IPS-11a (cell line): ENCODE results near the gene TCF4.

Experiments
- H3K4me3 ChIP-seq: one replicate; pipeline ENCODE4 v1.5.1; 2013; ENCODE audit warnings: low read depth, low read length, control low read depth

The TCF4 gene

DNA sequence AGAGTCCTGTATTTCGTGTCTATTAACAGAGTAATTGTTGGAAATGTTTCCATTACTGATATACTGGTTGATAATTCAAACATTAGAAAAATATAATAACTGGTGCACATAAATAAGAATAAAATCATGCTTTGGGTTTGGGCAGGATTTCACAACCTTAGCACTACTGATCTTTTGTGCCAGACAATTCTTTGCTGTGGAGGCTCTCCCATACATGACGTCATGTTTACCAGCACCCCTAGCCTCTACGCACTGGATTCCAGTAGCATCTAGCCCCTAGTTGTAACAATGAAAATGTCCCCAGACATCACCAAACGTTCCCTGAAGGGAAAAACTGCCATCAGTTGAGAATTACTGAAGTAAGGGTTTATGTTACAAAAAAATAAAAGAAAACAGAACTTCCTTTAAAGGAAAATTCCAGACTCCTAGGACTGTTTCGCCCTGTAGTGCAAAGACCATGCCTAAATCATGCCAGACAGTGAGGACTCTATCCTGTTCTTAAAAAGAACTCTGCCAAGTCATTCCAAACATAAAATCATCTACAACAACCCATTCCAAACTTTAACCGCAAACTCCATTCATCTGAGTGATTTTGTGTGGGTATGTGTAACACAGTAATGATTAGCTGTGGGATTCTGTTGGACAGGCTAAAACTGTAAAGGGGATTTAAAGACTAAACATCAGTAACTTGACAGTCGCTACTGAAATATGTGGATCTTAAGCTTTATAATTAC, 315.3 kb downstream of the TCF4 start:
- H3K4me3 ChIP-seq, result no peak overlapping the region

- no peak overlapping the region for H3K4me3 ChIP-seq
These were observed 318.4 kb downstream of the TCF4 start for GRCh38 chr18:55269622-55270021.

DNA sequence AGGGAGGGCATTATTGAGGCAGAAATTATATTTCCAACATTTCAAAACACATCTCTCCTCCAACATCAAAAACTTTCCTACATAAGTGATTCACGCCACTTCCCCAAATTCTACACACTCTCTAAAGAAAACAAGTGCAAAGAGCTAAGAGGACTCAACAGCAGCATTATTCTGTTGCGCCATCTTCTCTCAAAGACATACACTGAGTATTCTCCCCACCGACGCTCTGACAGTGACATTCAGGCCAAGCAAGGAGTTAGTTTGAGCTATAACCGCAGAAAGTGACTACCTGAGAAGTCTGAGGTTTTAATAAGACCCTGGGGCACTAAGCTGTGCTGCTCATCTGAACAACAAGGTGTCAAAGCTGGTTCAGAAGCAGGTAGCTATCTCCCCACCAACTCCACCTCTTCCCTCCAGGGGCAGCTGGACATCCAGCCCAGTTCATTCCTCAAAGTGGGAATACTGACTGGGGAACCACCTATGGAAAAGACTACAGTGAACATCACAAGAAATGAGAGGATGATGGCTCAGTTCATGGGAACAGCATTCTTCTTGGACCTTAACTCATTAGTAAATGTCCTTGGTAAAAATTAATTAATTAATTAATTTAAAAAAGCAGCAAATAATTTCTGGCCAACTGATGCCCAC, 319.2 kb downstream of the TCF4 start:
- H3K4me3 ChIP-seq, result no peak overlapping the region

DNA sequence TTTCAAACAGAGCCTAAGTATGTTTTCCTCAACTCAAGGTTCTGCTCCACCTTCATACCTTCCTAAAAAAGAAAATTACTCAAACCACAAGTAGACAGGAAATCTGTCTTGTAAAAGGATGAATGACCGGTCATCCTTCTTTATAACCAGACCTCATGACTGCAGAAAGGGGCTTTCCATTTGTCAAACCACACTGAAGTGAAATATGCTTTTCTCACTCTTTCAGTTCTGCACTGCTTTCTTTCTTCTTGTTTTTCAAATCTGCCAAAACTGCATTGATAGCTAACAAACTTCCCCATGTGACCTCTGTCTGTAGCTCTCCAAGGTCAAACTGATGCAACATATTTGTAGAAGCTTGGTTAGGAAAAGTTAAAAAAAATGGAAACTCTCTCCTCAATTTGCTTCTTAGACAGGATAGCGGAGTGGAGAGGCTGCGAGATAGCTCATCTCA, 319.8 kb downstream of the TCF4 start:
- H3K4me3 ChIP-seq, result no peak overlapping the region

GRCh38 chr18:55266981-55267380, 321.0 kb downstream of the TCF4 start:
- no peak overlapping the region for H3K4me3 ChIP-seq

DNA sequence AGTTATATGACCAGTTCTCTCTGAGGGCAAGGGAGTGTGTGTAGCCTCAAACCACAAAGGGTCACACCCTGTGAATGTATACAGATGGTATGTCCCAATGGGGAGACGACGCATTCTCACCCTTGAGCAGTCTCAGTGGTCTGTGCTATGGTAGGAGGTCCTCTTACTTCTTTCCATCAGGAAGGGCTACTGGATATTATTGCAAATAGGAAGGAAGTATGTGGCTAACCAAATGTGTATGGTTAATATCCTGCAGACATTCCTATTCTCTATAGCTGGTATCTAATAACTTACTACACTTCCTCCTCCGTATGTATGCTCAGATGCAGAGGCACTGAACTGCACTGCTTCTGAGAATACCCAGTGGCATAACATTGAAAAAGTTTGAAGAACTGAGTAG, 322.0 kb downstream of the TCF4 start:
- no peak overlapping the region for H3K4me3 ChIP-seq

DNA sequence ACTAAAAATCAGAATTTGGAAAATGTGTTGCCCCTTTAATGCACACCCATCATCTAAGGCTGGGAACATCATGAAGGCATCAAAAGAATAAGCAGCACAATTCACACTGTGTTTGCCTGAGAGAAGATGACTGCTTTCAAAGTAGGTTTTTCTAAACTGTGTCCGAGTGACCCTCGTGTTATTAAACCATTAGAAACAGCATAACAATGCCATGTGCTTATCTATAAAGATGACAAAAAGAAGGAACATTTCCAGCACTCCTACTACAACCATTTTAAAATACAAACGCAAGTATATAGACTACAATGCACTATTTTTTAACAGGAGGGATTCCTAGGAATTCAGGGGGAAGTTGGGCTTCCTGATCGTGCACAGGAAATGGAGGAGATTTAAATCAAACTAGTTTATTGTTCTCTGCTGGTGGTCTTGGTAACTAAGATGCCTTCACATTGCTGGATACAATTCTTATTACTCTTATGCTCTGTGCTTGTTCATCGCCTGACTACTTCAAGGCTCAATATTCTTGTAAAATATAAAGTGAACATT, 322.8 kb downstream of the TCF4 start:
- no peak overlapping the region for H3K4me3 ChIP-seq

DNA sequence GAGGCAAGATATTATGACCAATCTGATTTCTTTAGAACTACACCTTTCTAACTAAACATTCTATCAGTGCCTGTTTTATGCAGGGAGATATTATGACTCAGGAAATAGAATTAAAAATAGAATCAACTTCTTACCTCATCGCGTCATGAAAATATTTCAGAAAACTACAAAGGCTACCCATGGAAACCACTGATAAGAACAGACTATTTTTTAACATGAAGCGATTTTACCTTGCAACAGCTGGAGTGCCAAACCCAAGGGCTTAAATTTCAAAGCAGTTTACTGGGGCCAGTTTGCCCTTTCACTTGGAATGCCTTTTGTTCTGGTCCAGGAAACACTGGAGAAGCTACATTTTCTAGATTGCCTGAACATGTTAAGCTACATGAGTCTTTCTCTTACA, 323.9 kb downstream of the TCF4 start:
- H3K4me3 ChIP-seq, result no peak overlapping the region

- no peak overlapping the region for H3K4me3 ChIP-seq
These were observed 325.9 kb downstream of the TCF4 start for GRCh38 chr18:55262021-55262560.

GRCh38 chr18:55261253-55261652, 326.7 kb downstream of the TCF4 start:
- no peak overlapping the region for H3K4me3 ChIP-seq

- no peak overlapping the region for H3K4me3 ChIP-seq
These were observed 329.9 kb downstream of the TCF4 start for GRCh38 chr18:55258088-55258487.

DNA sequence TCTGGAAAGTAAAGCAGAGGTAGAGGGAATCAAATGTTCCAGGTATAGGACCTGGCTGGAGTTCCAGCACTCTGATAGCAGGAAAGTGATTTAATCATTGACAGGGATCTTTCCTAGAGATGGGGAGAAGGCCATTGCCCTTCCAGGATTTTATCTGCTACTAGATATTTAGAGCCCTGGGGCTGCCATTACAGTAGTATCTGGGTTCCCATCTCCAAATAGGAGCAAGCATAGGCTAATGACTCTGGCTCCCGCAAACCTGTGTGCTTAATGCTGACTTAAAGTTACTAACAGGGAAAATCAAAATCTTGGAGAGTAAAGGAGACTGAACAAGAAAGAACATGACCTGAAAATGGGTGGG, 331.1 kb downstream of the TCF4 start:
- no peak overlapping the region for H3K4me3 ChIP-seq

DNA sequence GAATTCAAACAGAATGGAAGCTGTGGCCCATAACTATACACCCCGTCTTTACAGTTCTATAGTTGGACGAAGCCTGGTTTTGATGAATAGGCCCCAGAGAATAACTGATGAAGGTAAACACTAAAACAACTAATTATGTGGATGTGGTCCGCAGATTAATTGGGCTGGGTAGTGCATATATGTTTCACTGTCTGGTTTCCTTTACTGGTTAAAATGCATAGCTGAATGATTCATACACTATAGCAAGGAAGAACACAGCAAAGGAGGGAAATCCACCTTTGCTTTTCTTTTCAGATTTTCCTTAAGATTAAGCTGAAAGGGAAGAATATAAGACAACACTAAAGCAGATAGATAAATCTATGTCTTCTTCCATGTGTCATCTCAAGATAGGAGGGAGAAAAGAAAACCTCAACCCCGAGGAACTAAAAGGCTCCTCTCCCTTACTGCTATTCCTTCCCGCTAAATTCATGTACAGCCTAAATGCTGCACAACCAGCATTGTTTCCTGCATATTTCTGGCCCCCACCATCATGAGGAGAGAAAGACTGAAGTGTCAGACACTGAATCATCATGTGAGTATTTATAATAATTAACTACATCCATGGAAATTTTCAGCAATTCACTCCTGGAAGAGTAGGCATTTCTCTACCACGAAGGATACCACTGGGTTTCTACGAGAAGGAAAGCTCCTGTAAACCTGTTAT, 331.6 kb downstream of the TCF4 start:
- H3K4me3 ChIP-seq, result no peak overlapping the region

- no peak overlapping the region for H3K4me3 ChIP-seq
These were observed 334.2 kb downstream of the TCF4 start for GRCh38 chr18:55253814-55254213.

- H3K4me3 ChIP-seq, result no peak overlapping the region
These were observed 335.1 kb downstream of the TCF4 start for GRCh38 chr18:55252901-55253300.

DNA sequence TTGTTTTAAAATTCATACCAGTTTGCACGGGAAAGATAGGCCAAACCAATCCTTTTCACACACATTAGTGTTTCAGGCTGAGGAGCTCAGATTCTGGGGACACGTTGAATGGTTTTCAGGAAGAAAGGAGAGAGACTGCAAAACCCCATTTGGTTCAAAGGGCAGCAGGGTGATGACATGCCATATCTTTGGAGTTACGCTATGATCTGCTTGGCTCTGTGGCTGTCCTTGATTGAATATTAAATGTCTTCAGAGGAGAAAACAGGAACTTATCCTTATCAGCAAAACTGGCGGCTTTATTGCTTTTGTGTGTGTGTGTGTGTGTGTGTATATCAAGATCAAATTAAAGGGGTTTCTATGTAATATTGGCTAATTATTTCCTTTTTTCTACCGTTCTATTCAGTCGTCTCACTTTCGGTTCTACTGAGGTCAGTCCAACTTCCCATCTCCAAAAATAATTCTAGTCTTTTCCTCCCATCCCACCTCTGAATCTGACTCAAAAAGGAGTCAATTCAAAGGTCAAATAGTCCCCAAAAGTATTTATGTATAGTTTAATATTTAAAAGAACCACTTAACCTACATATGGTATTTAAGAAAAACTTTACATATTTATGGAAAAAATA, 335.8 kb downstream of the TCF4 start:
- H3K4me3 ChIP-seq, result no peak overlapping the region

DNA sequence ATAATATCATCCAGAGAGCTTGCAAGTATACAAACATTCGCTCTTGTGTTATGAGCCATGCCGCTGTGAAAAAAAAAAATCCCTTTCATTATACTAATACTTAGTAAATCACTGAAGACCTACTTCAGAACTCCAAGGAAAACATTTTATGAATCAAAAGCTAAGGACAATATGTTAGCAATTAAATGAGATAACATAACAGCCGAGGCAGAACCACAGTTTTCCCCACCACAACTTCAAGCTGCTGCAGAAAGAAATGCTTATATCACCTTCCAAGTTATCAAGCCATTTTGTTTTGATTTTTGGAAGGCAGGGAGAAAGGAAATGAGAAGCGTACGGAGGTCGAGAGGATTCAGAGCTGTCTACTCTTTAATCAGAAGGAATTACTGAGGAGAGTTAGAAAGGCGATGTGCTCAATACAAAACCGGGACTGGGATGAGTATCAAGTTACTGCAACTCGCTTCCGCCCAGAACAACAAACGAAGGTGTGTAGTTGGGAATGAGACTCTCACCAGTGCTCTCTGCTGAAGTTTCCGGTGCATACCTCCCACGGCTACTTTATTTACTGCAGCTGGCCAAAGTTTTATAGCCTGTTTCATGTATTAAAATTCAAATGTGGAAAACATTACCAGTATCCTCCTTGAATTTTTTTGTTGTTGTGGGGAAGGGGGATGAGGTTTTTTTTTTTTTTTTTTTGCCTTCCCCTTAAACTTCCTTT, 336.6 kb downstream of the TCF4 start:
- H3K4me3 ChIP-seq, result no peak overlapping the region

DNA sequence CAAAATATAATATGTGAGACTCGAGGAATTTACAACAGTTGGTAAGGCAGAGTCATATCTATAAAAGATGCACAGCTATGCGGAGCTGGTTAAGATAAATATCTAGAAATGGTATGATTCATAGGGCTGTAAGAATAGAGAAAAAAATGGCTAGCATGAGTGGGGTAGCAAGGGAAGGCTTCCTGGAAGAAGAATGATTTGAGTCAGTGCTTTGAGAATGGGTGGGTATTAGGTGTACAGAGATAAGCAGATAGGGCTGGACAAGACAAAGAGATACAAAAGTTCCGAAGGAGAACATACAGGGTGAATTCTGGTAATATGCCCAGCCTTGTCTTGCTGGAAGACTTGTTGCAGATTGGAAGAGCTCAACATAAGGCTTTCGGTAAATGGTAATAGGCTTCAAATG, 337.2 kb downstream of the TCF4 start:
- no peak overlapping the region for H3K4me3 ChIP-seq

GRCh38 chr18:55249550-55249949, 338.4 kb downstream of the TCF4 start:
- no peak overlapping the region for H3K4me3 ChIP-seq

- no peak overlapping the region for H3K4me3 ChIP-seq
These were observed 339.5 kb downstream of the TCF4 start for GRCh38 chr18:55248495-55248894.
